CD4-positive, alpha-beta memory T cell (primary cell): ENCODE results near the gene TRDMT1. TPM values are rescaled to one million over a fixed set of nuclear protein-coding genes. Genes with fewer than 3 reads are reported as not detected.

Source experiments
- CTCF ChIA-PET: fragments of 350-600 bp; sonication (Branson Sonifier 250); formaldehyde crosslinking; loops from one replicate; lab custom pipeline; 2021; ENCODE audit warnings: inconsistent platforms; ENCODE audit not compliant: partially characterized antibody; lab: Charles Lee
- POLR2A ChIA-PET: fragments of 350-600 bp; sonication (Branson Sonifier 250); formaldehyde crosslinking; loops from one replicate; lab custom pipeline; 2021; ENCODE audit not compliant: partially characterized antibody; lab: Charles Lee
- DNase-seq, 5 donors: peaks; one replicate each; pipeline versions ENCODE4 v3.0.0 to v3.0.0-alpha.2; 2020 to 2022; ENCODE audit warnings: mixed read lengths in 1 of 5
- H3K27ac ChIP-seq: one replicate; pipeline ENCODE4 v1.7.0; 2013; ENCODE audit warnings: low read depth, low read length
- H3K27me3 ChIP-seq: 2 replicates; pipeline ENCODE4 v1.7.0; 2013; ENCODE audit warnings: mild to moderate bottlenecking, low read length, moderate library complexity; ENCODE audit not compliant: insufficient read depth
- H3K36me3 ChIP-seq: 2 replicates; pipeline ENCODE4 v1.7.0; 2013; ENCODE audit warnings: mild to moderate bottlenecking, low read length, moderate library complexity; ENCODE audit not compliant: insufficient read depth
- H3K4me1 ChIP-seq: 2 replicates; pipeline ENCODE4 v1.7.0; 2013; ENCODE audit warnings: mild to moderate bottlenecking, low read length, moderate library complexity; ENCODE audit not compliant: insufficient read depth
- H3K4me3 ChIP-seq, 2 donors: one replicate each; pipeline ENCODE4 v1.7.0; 2013; ENCODE audit warnings: low read length in 2 of 2, mild to moderate bottlenecking in 1 of 2
- H3K9me3 ChIP-seq, 2 donors: one replicate each; pipeline ENCODE4 v1.7.0; 2013; ENCODE audit warnings: low read length in 2 of 2, control low read depth in 1 of 2; ENCODE audit not compliant: control insufficient read depth in 1 of 2
- H3K27ac Mint-ChIP-seq, 7 donors: one replicate each; pipeline ENCODE4 v1.8.0; 2020 to 2021; ENCODE audit warnings: mixed read lengths in 7 of 7, mild to moderate bottlenecking in 6 of 7, inconsistent platforms in 3 of 7, moderate library complexity in 3 of 7
- H3K27me3 Mint-ChIP-seq, 2 donors: one replicate each; pipeline ENCODE4 v1.8.0; 2020 to 2021; ENCODE audit warnings: mixed read lengths in 2 of 2
- H3K36me3 Mint-ChIP-seq, 2 donors: one replicate each; pipeline ENCODE4 v1.8.0; 2020 to 2021; ENCODE audit warnings: mixed read lengths in 2 of 2, inconsistent platforms in 1 of 2, mild to moderate bottlenecking in 1 of 2
- H3K4me1 Mint-ChIP-seq, 4 donors: one replicate each; pipeline ENCODE4 v1.8.0; 2020 to 2021; ENCODE audit warnings: mixed read lengths in 4 of 4, mild to moderate bottlenecking in 1 of 4
- H3K4me3 Mint-ChIP-seq, 8 donors: one replicate each; pipeline ENCODE4 v1.8.0; 2020 to 2021; ENCODE audit warnings: mixed read lengths in 8 of 8, mild to moderate bottlenecking in 7 of 8, moderate library complexity in 6 of 8, inconsistent platforms in 3 of 8
- H3K9me3 Mint-ChIP-seq, 8 donors: one replicate each; pipeline ENCODE4 v1.8.0; 2020 to 2021; ENCODE audit warnings: mixed read lengths in 8 of 8, mild to moderate bottlenecking in 5 of 8, inconsistent platforms in 3 of 8, moderate library complexity in 1 of 8
- intact Hi-C: fragments of 100-400 bp; cut with micrococcal nuclease; formaldehyde crosslinking; loops from one replicate; pipeline ENCODE4 v1.15.1; 2023
- polyA plus RNA-seq, 2 donors: library from polyadenylated mRNA; unstranded; fragments of 300-500 nt; fragmentation: Illumina TruSeq; gene quantifications; one replicate each; pipeline ENCODE4 v1.2.3, GENCODE V29; 2021
- total RNA-seq, 2 experiments: library from RNA; stranded (reverse); gene quantifications; one replicate each; pipeline ENCODE4 v1.2.3, GENCODE V29; 2021

Gene TRDMT1
- total and polyA plus RNA-seq, 4 experiments from 2014 or later = 7.3 to 21.3 (median 14.2) TPM

DNA sequence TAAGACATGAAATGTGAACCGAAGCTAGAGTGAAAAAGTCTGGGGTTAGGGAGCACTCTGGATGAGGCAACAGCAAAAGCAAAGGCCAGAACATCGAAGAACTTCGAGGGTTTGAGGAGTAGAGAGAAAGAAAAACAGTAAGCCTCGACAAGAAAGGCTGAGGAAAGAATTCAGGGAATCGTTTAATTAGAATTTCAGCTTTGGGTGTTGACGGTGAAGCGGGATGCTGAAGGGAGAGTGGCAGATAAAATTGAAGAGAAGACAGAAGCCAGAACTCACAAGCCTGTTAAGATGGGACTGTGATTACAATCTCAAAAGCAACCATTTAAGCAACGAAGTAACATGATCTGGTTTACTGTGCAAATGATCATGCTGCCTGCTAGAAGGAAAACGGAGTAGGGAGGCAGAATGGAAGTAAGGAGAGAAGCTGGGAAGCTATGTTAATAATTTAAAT is 2.1 kb downstream of the TRDMT1 start:
- Mint-ChIP-seq H3K27me3 (no peaks in the 10 kb centered on the region), H3K27ac (peak overlapping the region; percentile 24 to 99 (median 72)), H3K9me3 (no peaks in the 10 kb centered on the region), H3K36me3 (peaks cover 0 to 9% of the 10 kb centered on the region in 2 donors), H3K4me3 (peak overlapping the region in 6 of 8 donors; percentile 1 to 91 (median 38)), H3K4me1 (peaks cover 21 to 45% (median 34%) of the 10 kb centered on the region in 4 donors)
- no peaks in the 10 kb centered on the region for H3K27me3 ChIP-seq
- H3K27ac ChIP-seq = no peak overlapping the region
- no peaks in the 10 kb centered on the region for H3K9me3 ChIP-seq
- ChIA-PET POLR2A (interaction anchor here (11.4 kb wide), 1 partner anchor 32 kb away, joined by 483 read pairs; the partner anchor contains the start of gene VIM), CTCF (interaction anchor here (1.1 to 3.5 kb wide), 4 partner anchors 20 to 371 kb away, joined by 3 to 60 read pairs (median 6); partner anchors contain the start of gene VIM)
- intact Hi-C loops = no loop called here
- no peaks in the 10 kb centered on the region for H3K36me3 ChIP-seq
- H3K4me1 ChIP-seq = peaks cover 17% of the 10 kb centered on the region
- no peak for DNase-seq
- H3K4me3 ChIP-seq = no peak overlapping the region

GRCh38 chr10:17196573-17196972 is 4.9 kb downstream of the TRDMT1 start:
- peaks cover 0 to 2% (median 0%) of the 10 kb centered on the region in 8 donors for H3K9me3 Mint-ChIP-seq
- POLR2A ChIA-PET = no interaction called here
- CTCF ChIA-PET = interaction anchor here (1.2 kb wide), 1 partner anchor 31 kb away, joined by 3 read pairs; no protein-coding TSS in a partner anchor

DNA sequence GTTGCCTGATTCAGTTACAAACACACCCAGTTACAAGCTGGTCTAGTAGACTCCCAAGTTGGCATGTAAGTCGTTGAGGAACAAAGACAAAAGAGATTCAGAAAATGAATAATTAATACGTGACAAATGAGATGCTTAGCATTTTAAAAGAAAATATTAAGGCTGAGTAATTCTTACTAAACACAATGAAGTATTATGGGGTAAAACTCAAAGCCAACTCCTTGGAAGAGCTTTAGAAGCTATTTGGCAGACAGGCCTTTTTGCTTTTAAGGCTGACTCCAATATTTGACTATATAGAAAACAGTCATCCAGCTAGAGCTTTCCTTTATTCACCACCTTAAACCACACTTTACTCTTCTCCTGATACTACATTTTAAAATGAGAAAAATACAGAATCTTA is 5.4 kb downstream of the TRDMT1 start:
- CTCF ChIA-PET = interaction anchor here (0.6 to 1.2 kb wide), 2 partner anchors 31 to 53 kb away, joined by 3 read pairs; no protein-coding TSS in a partner anchor
- POLR2A ChIA-PET = interaction anchor here (1.4 kb wide), 1 partner anchor 34 kb away, joined by 6 read pairs; no protein-coding TSS in a partner anchor
- DNase-seq = no peak
- H3K4me1 Mint-ChIP-seq = peaks cover 16 to 27% (median 19%) of the 10 kb centered on the region in 4 donors
- no peaks in the 10 kb centered on the region for H3K9me3 ChIP-seq
- no peak overlapping the region for H3K4me3 Mint-ChIP-seq
- H3K4me3 ChIP-seq = no peak overlapping the region
- no peak overlapping the region for H3K27ac ChIP-seq
- H3K36me3 Mint-ChIP-seq = peaks cover under 1 to 4% of the 10 kb centered on the region in 2 donors
- H3K27ac Mint-ChIP-seq = peak overlapping the region in 2 of 7 donors; percentile 26 to 38
- no peaks in the 10 kb centered on the region for H3K27me3 ChIP-seq
- no peaks in the 10 kb centered on the region for H3K27me3 Mint-ChIP-seq
- intact Hi-C loops = no loop called here
- no peaks in the 10 kb centered on the region for H3K36me3 ChIP-seq
- peaks cover 13% of the 10 kb centered on the region for H3K4me1 ChIP-seq
- peaks cover 0 to 2% (median 0%) of the 10 kb centered on the region in 8 donors for H3K9me3 Mint-ChIP-seq

More at GRCh38 chr10:17196573-17196972, 4.9 kb downstream of the TRDMT1 start:
- Histone ChIP-seq H3K27me3 (no peaks in the 10 kb centered on the region), H3K27ac (no peak overlapping the region), H3K36me3 (no peaks in the 10 kb centered on the region), H3K9me3 (no peaks in the 10 kb centered on the region), H3K4me1 (peaks cover 14% of the 10 kb centered on the region), H3K4me3 (no peak overlapping the region)
- Mint-ChIP-seq H3K27me3 (no peaks in the 10 kb centered on the region), H3K27ac (peak overlapping the region in 3 of 7 donors; percentile 26 to 64 (median 38)), H3K4me3 (no peak overlapping the region), H3K36me3 (peaks cover 0 to 9% of the 10 kb centered on the region in 2 donors), H3K4me1 (peaks cover 17 to 30% (median 21%) of the 10 kb centered on the region in 4 donors)
- DNase-seq = no peak
- intact Hi-C loops = no loop called here

GRCh38 chr10:17195083-17195482 is 6.4 kb downstream of the TRDMT1 start:
- intact Hi-C loops = no loop called here

DNA sequence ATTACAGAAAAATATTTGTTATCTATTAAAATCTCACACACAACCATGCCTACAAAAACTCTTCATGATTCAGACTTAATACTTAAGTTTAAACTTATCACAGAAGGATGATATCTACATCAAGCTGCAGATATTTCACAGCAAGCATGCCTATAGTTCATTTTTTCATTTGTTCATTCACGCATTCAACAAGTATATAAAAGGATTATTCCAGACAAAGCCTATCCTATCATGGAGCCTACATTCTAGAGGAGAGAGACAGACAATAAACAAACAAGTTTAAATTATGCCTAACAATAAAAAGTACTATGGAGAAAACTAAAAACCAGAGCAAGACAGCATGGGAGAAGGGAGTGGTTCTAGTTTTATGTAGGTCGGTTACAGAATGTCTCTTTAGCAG is 10.9 kb downstream of the TRDMT1 start:
- intact Hi-C loops = no loop called here
- Mint-ChIP-seq H3K4me3 (no peak overlapping the region), H3K9me3 (peaks cover 0 to 2% (median 0%) of the 10 kb centered on the region in 8 donors), H3K36me3 (peaks cover 0 to 6% of the 10 kb centered on the region in 2 donors), H3K27me3 (no peaks in the 10 kb centered on the region), H3K4me1 (peaks cover 0 to 6% (median 3%) of the 10 kb centered on the region in 4 donors), H3K27ac (peak overlapping the region in 2 of 7 donors; percentile 2 to 23)
- ChIA-PET POLR2A (interaction anchor here (0.6 to 1.2 kb wide), 2 partner anchors 11 to 357 kb away, joined by 3 to 4 read pairs; partner anchors contain the start of gene TRDMT1), CTCF (interaction anchor here (0.7 to 1.6 kb wide), 2 partner anchors 8 to 10 kb away, joined by 3 to 5 read pairs; partner anchors contain the start of gene TRDMT1)
- Histone ChIP-seq H3K27me3 (no peaks in the 10 kb centered on the region), H3K4me1 (no peaks in the 10 kb centered on the region), H3K27ac (no peak overlapping the region), H3K4me3 (no peak overlapping the region), H3K36me3 (no peaks in the 10 kb centered on the region), H3K9me3 (no peaks in the 10 kb centered on the region)
- no peak for DNase-seq

More at GRCh38 chr10:17195083-17195482, 6.4 kb downstream of the TRDMT1 start:
- H3K36me3 ChIP-seq = no peaks in the 10 kb centered on the region
- Mint-ChIP-seq H3K4me3 (peak overlapping the region in 1 of 8 donors; percentile 49), H3K4me1 (peaks cover 9 to 22% (median 13%) of the 10 kb centered on the region in 4 donors), H3K9me3 (peaks cover 0 to 2% (median 0%) of the 10 kb centered on the region in 8 donors), H3K27ac (no peak overlapping the region), H3K27me3 (no peaks in the 10 kb centered on the region), H3K36me3 (peaks cover 0 to 6% of the 10 kb centered on the region in 2 donors)
- no peak for DNase-seq
- no peaks in the 10 kb centered on the region for H3K27me3 ChIP-seq
- H3K27ac ChIP-seq = no peak overlapping the region
- H3K4me3 ChIP-seq = no peak overlapping the region
- CTCF ChIA-PET = no interaction called here
- POLR2A ChIA-PET = interaction anchor here (1.4 kb wide), 1 partner anchor 35 kb away, joined by 6 read pairs; no protein-coding TSS in a partner anchor
- no peaks in the 10 kb centered on the region for H3K9me3 ChIP-seq
- peaks cover 4% of the 10 kb centered on the region for H3K4me1 ChIP-seq

DNA sequence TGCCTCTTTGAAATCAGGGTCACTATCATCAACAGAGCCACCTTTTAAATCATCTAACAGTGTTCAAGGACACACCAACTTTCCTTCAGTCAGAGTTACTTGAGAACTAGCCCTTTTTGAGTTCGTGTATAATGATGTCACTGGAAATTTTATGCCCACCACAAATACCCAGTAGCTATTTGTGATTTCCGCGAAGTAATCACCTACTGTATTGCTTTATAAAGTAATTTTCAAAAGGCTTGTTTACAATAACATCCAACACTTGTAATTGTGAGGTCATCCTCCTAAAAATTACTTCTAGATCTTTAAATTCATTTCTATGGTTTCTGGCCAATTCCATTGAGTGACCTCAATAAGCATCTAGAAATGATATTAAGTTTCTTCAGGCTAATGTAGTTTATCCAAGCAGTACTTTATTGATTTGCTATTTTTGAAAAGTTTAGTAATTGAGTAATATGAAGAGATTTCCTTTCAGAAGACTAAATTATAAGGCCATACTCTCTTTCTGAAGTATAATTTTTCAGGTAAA is 12.8 kb downstream of the TRDMT1 start:
- DNase-seq = no peak
- H3K4me3 Mint-ChIP-seq = no peak overlapping the region
- Histone ChIP-seq H3K9me3 (no peaks in the 10 kb centered on the region), H3K27ac (no peak overlapping the region), H3K4me1 (no peaks in the 10 kb centered on the region), H3K36me3 (no peaks in the 10 kb centered on the region), H3K27me3 (no peaks in the 10 kb centered on the region), H3K4me3 (no peak overlapping the region)
- CTCF ChIA-PET = no interaction called here
- no peaks in the 10 kb centered on the region for H3K27me3 Mint-ChIP-seq
- H3K27ac Mint-ChIP-seq = no peak overlapping the region
- peaks cover 0 to 9% (median 3%) of the 10 kb centered on the region in 4 donors for H3K4me1 Mint-ChIP-seq
- peaks cover 0 to 2% (median 0%) of the 10 kb centered on the region in 8 donors for H3K9me3 Mint-ChIP-seq
- POLR2A ChIA-PET = no interaction called here
- intact Hi-C loops = no loop called here
- H3K36me3 Mint-ChIP-seq = peaks cover 0 to 6% of the 10 kb centered on the region in 2 donors

- H3K27ac Mint-ChIP-seq = peak overlapping the region in 1 of 7 donors; percentile 43
- Histone ChIP-seq H3K4me3 (no peak overlapping the region), H3K27me3 (no peaks in the 10 kb centered on the region), H3K4me1 (no peaks in the 10 kb centered on the region), H3K36me3 (no peaks in the 10 kb centered on the region), H3K9me3 (no peaks in the 10 kb centered on the region), H3K27ac (no peak overlapping the region)
- no peaks in the 10 kb centered on the region for H3K9me3 Mint-ChIP-seq
- intact Hi-C loops = no loop called here
- H3K4me1 Mint-ChIP-seq = peaks cover 0 to 11% (median 5%) of the 10 kb centered on the region in 4 donors
- CTCF ChIA-PET = no interaction called here
- no peak for DNase-seq
- H3K4me3 Mint-ChIP-seq = no peak overlapping the region
- no peaks in the 10 kb centered on the region for H3K27me3 Mint-ChIP-seq
- peaks cover 0 to 4% of the 10 kb centered on the region in 2 donors for H3K36me3 Mint-ChIP-seq
- POLR2A ChIA-PET = no interaction called here
Measured at GRCh38 chr10:17185873-17186272, 15.6 kb downstream of the TRDMT1 start.
